Right hindlimb (tissue), 1 donor: Measurements from ENCODE around the gene LAMA3.

ENCODE experiments used
- DNase-seq: peaks from one replicate; pipeline ENCODE4 v3.0.0-alpha.2; 2018

Gene LAMA3

DNA sequence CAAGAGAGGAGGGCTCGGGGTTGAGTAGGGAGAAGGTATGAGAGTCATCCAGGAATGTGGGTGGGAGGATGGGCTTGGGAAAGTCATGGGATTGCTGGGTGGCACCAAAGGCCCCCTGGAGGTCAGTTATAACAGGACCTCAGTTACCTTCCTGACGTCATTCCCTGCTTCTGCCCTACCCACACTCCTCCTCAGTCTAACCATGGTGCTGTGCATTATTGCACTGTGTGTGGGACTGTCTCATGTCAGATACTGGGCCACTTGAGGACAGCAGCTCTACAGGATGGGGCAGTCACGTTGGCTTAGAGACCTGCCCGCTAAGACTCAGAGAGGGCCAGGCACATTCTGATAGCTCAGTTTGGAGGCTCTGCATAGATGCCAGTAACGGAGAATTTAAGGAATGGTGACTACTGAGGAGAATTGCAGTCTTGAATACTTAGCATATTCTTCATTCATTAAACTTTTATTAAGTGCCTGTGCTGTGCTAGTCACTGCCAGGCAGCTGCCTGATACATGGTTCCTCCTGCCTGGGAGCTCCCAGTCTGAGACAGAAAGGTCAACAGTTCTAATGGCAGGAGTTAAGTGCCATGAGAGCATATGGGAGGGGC is 90.5 kb downstream of the LAMA3 start:
- DNase-seq: no peak

DNA sequence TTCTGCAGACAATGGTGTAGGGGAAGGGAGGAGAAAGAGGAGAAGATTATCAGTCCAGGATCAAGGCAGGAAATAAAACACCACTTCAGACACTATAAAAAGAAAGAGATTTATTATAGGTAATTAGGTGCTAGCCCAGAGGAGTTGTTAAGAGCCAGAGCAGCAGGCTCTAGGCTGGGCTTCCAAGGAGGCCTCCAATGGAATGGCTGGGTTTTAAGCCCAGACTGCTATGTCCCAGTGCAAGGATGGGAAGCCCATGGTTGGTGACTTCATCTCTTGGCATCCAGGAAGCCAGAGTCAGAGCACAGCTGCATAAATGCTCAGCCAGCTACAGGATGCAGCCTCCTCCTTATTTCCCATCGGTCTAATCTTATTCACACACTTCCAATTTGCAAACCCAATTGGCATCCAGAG is 95.6 kb downstream of the LAMA3 start:
- peak; percentile 87 for DNase-seq

DNA sequence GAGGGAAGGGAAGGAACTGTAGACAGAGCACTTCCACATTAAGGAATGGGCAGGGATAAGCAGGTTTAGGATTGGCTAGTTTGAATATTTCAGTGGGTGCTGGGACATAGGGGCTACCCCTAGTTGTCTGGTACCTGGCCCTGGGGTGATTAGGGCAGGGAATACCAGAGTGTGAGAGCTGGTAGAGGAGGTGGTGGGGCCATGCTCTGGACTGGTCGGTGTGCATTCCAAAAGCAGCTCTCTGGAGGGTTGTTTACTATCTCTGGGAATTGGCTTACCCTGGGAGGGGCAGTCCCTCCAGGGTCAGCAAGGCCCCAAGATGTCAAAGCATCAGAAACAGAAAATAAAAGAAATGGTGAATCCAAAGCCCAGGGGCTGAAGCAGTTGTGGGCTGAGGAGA is 103.8 kb downstream of the LAMA3 start:
- no peak for DNase-seq

DNA sequence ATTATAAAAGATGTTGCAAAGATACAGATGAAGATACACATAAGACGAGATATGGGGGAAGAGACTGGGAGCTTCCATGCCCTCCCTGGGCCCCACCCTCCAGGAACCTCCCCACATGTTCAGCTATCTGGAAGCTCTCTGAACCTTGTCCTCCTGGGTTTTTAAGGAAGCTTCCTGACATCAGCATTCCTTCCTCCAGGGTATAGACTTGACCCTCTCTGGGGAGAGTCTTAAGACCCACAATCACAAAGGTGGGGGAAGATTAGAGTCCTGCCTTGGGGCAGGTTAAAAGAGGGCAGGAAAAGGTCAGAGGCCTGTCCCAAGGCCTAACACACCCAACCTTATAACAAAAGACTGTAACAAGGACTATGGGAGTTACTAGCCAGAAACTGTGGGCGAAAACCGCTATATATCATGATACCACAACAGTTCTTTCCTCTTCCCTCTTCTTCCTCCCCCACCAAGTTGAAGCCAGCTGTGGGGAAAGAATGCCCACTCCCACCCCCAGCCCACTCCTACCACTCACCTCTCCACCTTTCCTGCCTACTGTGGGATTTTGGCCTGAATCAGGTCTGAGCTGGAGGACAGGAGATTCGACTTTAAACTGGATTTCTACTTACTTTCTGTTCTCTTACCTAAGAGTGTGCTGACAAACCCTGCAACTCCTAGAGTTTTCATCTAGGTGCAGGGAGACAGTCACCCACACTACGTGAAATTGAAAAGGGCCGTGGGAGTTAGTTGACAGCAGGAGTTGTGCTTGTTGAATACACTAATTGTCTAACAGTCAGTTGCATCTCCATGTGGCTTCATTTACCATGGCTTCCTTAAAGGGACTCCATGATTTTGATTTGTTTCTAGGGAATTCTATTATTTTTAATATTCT is 105.0 kb downstream of the LAMA3 start:
- no peak for DNase-seq

DNA sequence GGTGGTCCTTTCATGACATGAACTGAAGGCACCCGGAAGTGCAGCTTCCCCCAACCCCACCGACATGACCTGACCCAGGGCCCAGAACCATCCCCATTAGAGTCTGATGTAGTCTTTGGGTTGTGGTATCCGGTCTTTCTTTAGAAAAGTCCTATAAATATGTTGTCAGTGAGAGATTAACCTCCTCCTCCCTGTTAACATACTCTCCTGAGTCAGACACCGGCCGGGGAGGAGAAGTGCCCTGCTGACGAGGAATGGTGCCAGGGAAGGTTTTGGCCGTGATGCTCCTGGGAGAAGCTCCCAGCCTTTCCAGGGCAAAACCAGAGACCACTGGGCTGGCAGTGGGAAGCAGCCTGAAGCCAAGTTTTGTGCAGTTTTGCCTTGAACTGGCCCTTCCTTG is 109.0 kb downstream of the LAMA3 start:
- no peak for DNase-seq

DNA sequence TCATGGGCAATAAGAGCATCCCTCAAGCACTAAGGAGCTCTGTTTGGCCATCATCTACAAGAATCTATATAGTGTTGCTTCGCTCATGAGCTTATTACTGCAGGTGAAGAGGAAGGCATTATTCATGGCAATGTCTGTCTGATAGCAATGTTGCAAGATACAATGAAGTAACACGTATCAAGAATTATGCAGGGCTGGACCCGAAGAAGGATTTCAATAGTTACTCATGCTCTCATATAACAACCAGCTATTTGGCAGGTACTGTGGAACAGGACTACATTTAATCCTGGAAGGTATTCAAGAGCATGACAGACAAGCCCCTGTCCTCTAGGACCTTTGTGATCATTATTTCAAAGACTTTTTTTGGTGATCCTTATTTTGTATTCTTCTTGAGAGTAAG is 109.6 kb downstream of the LAMA3 start:
- no peak for DNase-seq

DNA sequence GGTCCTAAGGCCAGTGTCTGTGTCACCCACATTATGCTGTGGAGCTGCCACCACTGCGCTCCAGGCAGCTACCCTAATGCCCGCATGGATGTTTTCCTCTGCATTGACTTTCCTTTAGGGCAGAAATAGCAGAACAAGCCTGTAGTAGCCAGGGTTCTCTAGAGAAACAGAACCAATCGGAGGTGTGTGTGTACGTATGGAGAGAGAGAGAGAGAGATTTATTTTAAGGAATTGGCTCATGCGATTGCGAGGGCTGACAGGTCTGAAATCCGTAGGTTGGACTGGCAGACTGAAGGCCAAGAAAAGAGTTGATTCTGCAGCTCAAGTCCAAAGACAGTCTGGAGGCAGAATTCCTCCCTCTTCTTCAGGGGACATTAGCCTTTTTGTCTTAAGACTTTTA is 110.3 kb downstream of the LAMA3 start:
- DNase-seq: peak; percentile 32

DNA sequence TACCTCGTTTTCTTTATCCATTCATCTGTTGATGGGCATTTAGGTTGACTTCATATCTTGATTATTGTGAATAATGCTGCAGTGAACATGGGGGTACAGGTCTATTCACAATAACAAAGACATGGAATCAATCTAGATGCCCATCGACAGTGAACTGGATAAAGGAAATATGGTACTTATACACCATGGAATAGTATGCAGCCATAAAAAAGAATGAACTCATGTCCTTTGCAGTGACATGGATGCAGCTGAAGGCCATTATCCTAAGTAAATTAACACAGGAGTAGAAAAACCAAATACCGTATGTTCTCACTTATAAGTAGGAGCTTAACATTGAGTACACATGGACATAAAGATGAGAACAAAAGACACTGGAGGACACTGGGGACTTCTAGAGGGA is 111.6 kb downstream of the LAMA3 start:
- DNase-seq: no peak

DNA sequence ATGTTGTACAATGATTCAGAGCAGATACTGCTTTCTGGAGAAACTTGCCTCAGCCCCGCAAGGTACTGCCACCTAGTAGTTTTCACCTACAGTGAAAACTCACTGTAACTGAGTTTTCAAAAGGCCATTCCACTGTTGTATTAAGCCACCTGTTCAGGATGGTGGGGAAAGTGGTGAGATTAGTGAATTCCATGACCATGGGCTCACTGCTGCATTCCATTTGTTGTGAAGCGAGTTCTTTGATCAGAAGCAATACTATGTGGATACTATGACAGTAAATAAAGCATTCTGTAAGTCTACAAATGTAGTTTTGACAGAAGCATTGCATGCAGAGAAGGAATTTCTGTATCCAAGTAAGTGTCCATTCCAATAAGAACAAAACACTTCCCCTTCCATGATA is 113.6 kb downstream of the LAMA3 start:
- no peak for DNase-seq

DNA sequence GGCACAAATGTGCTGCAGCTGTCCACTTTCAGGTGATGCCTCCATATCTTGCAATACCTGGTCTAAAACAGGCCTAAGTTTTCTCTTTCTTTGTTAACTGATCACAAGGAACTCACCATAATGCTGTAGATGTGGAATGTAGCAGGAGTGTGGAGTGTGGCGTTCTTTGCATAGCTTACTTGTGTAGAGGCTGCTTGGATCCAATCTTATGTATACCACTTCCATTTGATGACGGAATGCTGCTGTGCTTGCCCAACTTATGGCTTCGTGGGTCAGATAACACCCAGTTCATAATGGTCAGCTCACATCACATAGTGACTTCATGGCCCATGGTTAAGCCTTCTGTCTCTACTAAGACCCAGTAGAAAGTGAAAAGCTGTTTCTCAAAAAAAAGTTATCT is 114.5 kb downstream of the LAMA3 start:
- no peak for DNase-seq

DNA sequence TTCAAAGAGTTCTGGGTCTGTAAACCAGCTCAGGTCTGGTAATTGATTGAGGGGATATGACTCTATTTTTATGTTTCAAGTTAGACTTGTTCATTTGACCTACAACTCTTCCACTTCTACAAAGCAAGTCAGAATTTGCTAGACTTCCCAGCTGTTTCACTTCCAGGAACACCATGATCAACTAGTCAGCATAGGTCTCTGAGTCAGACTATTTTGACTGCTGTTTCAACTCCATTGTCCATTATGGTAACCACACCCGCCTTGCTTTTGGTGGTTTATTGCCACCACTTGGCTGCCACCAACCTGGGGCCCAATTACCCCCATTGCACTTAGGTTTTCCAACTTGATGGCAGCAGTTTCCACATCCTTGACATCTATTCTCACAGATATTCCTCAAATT is 116.6 kb downstream of the LAMA3 start:
- DNase-seq: no peak

DNA sequence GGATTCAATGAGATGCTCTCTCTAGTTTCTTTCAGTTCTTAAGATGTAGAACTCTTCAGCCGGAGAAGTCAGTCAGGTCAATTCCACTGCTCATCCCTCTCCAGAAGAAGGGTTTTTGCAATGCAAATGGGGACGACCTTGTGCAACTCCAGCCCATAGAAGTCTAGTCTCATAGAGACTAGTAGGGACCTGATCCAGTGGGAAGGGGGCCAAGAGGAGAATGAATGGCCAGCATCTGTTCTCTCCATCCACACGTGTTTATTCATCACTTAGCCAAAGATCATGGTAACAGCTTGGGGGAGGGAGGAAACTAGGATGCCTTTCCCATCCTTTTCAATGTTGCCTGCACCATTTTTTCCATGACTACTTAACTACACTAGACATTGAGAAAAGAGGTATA is 120.2 kb downstream of the LAMA3 start:
- DNase-seq: peak; percentile 51

DNA sequence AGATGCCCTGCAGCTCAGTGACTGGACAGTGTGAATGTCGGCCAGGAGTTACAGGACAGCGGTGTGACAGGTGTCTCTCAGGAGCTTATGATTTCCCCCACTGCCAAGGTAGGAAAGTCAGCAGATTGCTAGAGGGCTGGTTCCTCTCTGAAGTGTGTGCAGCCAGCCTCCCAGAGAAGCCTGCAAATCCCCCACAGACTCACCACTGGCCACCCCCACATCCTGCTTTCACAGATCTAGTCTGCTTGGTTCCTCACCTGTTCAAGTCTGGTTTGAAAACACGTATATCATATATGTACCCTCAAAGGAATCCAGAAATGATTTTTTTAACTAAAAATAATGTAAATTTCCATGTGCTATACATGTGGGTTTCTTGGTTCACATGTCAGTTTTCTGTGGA is 121.1 kb downstream of the LAMA3 start:
- no peak for DNase-seq

DNA sequence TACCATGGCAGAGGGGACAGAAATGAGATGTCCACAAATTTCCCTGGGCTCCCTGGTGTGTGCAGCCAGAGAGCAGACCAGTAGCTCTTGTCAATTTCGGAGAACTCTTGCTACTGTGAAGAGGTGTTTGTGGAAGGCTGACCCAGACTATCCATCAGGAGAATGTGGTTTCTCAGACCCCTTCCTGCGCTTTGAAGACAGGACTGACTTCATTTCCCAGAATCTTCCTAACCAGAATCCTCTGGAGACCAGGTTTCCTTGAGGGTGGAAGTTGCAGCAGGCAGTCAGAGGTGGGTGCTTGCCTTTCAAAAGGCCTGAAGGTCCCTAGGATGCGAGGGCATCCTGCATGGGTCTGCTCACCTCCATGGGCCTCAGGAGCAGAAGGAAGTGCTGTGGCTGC is 121.9 kb downstream of the LAMA3 start:
- no peak for DNase-seq

DNA sequence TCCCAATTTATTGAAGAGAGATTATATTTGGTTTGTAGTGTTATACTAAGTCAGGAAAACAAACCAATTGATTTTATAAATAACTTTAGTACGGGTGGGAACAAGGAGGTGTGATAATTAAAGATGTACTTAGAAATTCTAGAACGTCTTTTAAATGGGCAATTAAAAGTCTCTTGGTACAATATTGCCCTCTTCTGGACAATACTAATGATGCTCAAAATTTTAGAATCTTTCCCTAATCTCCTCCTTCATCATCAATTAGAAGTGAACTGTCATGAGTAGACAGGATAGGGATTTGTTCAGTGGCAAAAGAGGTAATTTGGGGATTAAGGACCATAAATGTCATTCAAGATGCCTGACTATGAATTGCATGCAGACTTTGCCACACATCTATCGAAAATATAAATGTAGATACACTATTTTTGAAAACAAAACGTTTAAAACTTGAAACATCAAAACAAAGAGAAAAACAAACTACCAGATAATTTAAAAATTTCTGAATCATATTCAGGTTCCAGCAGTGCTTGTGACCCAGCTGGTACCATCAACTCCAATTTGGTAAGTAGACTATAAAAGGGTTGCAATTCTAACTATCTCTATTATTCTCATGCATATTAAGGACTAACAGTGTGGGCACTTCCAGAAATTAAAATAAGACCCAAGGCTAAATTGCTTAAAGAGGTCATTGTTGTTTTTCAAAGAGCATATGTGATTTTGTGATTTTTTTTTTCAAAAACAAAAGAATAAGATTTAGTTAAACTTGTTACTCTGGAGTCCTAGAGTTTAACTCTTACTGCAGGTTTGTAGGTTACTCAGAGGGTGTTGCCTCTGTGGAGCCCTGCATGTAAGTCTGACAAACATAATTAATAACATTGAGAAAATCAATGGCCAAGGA is 123.5 kb downstream of the LAMA3 start:
- DNase-seq: no peak

DNA sequence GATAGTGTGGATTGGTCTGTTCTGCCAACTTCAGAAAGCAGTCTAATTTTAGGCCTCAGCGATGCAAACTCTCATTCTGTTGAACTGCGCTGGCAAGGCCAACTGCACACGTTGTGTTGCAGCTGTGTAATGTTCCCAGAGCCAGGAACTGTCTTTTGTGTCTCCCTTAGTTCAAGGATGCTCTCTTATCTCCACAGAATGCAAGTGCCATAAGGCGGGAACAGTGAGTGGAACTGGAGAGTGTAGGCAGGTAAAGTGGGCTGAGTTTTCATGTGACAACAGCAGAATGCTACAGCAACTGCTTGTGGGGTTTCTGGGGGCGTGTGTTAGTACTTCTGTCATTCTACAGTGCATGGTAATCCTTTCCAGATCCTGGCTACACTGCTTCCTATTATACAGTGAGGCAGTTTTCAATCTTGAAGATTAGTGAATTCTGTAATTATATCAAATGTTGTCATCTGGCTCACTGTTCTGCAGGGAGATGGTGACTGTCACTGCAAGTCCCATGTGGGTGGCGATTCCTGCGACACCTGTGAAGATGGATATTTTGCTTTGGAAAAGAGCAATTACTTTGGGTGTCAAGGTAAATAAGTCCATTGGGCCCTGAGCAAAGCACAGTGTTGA is 125.8 kb downstream of the LAMA3 start:
- no peak for DNase-seq

DNA sequence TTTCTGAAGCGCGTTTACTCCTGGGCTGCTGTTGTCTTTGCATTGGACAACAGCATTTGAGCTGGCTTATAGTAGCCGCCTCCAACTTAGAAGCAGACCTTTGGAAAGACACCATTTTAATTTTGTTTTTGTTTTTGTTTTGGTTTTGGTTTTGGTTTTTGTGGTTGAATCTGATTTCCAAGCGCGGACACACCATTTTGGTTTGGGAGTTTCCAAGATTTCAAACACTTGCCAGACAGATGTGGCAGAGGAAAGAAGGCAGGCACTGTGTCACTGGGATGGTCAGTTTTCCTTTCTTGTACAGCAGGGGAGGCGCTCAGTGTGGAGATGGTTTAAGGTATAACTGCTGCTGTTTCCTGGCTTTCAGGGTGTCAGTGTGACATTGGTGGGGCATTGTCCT is 126.8 kb downstream of the LAMA3 start:
- no peak for DNase-seq

DNA sequence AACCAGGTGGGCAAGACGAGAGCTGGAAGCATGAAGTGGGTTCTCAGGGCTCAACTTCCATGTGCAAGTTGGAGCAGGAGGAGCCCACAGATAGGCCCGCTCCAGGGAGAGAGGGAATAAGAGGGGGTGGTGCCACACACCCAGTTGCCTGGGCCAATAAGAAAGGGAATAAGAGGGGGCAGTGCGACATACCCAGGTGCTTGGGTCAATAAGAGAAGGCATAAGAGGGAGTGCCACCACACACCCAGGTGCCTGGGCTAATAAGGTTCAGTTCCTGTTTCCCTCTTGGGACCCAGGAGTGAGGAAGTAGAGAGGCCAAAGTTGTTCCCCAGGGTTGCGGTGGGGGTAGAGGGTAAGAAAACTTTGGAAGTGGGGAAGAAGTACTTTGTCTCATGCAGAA is 127.5 kb downstream of the LAMA3 start:
- DNase-seq: no peak

DNA sequence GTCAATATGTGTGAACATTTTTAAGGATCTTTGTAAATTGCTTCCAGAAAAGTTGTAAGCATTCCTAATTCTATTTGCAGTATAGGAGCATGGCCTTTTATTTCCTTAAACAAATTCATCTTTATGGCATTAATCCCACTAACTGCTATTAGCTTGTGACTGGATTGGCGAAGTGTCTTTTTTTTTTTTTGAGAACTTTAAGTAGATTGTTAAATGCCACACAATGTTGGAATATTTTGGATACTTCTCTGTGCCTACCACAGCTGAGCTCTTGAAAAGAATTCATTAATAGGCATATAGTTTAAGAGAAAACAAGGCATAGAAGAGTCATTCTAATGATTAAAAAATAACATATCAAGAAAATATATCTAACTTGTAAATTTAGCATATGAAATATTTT is 129.7 kb downstream of the LAMA3 start:
- DNase-seq: no peak

DNA sequence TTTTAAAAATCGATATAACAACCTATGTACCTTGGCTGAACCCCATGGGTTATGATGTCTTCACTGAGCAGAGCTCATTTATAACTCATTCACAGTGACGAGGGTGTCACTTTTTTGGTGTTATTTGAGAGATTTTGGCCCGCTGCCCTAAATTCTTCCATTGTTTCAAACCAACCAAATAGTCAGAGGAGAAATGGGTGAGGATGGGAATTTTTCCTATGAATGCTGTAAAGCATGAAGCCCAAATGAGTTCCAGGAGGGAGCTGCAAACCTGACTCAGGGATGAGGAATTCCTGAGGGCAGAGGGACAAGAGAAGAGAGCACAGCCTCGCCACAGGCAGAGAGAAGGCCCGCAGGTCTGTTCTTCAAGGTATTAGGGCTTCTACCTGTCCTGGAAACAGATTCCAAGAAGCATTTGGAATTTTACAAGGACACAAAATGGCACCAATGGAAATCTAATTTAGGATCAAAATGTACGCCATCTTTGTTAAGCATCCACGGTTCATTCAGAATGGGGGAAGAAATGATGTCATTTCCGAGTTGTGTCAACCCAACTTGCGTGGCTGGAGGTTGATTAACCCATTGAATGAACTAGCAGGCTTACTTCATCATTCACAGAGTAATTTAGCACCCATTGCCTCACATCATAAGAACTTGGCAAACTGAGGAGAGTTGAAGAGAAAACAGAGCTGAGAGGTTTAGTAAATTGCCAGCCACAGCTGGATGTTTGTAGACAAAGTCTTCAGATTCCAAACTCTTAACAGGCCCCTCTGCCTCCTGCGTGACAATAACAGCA is 133.5 kb downstream of the LAMA3 start:
- DNase-seq: no peak

DNA sequence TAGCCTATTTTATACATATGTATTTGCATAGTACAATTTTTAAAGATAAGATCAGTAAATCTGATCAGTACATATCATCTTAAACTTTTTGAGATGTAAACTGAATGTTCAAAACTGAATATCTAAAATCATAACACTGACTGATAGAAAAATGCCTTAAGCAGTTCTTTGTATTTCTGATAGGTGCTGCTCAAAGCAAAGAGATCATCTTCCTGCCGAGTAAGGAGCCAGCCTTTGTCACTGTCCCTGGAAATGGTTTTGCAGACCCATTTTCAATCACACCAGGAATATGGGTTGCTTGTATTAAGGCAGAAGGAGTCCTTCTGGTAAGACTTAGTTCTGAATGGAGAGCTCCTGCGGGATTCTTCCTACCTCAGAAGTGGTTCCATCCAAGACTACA is 135.0 kb downstream of the LAMA3 start:
- DNase-seq: no peak

DNA sequence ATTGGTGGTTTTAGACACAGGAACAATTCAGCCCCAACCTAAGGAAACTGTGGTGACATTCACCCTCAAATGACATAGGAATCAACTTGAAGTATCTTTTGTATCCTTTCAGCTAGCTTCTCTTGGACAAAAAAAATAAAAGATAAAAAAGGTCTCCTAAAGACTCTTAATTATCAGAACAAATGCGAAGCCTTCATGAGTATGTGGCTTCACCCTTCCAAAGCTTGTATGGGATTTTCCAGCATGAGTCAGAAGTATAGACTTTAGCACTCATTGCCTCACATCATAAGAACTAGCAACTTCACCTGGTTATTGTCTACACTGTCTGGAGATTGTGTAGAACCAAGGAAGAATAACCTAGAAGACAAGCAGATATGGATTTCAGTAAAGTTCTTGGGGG is 135.4 kb downstream of the LAMA3 start:
- no peak for DNase-seq
